ENCODE data around the gene EIF4B. TPM values are rescaled to one million over a fixed set of nuclear protein-coding genes. Genes with fewer than 3 reads are reported as not detected.

The EIF4B gene
- total RNA-seq, 1 experiment from 2014 or later = 351 TPM

DNA sequence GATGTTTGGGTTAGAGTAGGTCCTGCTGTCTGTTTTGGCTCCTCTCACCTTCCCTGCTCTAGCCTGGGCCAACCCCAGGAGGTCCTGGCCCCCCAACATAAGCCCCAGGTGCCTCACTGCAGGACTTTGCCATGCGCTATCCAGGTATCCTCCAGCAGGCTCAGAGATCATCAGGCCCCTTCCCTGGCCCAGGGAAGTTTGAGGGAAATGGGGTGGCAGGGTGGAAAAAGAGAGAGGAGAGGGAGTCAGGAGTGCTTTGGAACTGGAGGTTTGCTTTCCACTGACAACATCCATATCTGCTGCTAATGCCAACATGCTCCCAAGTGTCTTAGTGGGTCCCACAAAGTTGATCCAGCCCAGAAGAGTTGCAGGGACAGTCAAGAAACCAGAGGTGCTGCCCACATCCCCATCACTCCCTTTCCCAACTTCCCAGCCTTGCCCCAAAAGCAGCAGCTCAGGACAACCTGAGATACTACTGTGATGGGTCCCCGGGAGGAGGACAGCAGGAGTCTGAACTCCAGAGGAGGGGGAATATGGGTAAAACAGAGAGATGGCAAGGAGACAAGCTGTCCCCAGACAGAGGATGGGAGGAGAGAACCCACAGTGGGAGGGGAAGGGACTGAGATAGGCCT is 44.3 kb downstream of the EIF4B start:
- no TSS peak for BruUV-seq (replicated peaks)
- ATAC-seq (no peak), DNase-seq (ENCODE audit: low read depth, low spot score) (no peak)
- Histone ChIP-seq H3K27me3 (ENCODE audit: control insufficient read depth, insufficient read depth, low read length) (no peaks in the 10 kb centered on the region), H3K4me1 (ENCODE audit: control insufficient read depth, insufficient read depth, low read length) (peaks cover 73% of the 10 kb centered on the region), H3K27ac (ENCODE audit: low read length) (peak overlapping the region; percentile 93), H3K9me3 (ENCODE audit: control insufficient read depth, insufficient read depth, low read depth, low read length) (no peaks in the 10 kb centered on the region), H3K4me3 (ENCODE audit: low read depth in 2 of 2, low read length in 2 of 2) (peak overlapping the region; percentile 38 to 60), H3K36me3 (ENCODE audit: control insufficient read depth, insufficient read depth, low read length) (no peaks in the 10 kb centered on the region)
- CTCF ChIA-PET = no interaction called here
- TF ChIP-seq, protein P1, sequence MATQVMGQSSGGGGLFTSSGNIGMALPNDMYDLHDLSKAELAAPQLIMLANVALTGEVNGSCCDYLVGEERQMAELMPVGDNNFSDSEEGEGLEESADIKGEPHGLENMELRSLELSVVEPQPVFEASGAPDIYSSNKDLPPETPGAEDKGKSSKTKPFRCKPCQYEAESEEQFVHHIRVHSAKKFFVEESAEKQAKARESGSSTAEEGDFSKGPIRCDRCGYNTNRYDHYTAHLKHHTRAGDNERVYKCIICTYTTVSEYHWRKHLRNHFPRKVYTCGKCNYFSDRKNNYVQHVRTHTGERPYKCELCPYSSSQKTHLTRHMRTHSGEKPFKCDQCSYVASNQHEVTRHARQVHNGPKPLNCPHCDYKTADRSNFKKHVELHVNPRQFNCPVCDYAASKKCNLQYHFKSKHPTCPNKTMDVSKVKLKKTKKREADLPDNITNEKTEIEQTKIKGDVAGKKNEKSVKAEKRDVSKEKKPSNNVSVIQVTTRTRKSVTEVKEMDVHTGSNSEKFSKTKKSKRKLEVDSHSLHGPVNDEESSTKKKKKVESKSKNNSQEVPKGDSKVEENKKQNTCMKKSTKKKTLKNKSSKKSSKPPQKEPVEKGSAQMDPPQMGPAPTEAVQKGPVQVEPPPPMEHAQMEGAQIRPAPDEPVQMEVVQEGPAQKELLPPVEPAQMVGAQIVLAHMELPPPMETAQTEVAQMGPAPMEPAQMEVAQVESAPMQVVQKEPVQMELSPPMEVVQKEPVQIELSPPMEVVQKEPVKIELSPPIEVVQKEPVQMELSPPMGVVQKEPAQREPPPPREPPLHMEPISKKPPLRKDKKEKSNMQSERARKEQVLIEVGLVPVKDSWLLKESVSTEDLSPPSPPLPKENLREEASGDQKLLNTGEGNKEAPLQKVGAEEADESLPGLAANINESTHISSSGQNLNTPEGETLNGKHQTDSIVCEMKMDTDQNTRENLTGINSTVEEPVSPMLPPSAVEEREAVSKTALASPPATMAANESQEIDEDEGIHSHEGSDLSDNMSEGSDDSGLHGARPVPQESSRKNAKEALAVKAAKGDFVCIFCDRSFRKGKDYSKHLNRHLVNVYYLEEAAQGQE (IDR thresholded peaks at IDR 0.05; ENCODE audit: insufficient read depth in 1 of 2, low read depth in 2 of 2, low read length in 1 of 2) = no peak
- TF ChIP-seq, protein P2, sequence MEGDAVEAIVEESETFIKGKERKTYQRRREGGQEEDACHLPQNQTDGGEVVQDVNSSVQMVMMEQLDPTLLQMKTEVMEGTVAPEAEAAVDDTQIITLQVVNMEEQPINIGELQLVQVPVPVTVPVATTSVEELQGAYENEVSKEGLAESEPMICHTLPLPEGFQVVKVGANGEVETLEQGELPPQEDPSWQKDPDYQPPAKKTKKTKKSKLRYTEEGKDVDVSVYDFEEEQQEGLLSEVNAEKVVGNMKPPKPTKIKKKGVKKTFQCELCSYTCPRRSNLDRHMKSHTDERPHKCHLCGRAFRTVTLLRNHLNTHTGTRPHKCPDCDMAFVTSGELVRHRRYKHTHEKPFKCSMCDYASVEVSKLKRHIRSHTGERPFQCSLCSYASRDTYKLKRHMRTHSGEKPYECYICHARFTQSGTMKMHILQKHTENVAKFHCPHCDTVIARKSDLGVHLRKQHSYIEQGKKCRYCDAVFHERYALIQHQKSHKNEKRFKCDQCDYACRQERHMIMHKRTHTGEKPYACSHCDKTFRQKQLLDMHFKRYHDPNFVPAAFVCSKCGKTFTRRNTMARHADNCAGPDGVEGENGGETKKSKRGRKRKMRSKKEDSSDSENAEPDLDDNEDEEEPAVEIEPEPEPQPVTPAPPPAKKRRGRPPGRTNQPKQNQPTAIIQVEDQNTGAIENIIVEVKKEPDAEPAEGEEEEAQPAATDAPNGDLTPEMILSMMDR (IDR thresholded peaks at IDR 0.05) = no peak
- TF ChIP-seq POLR2AphosphoS5 (IDR thresholded peaks at IDR 0.05; ENCODE audit: low read depth, low read length) (no peak), SIN3A (IDR thresholded peaks at IDR 0.05; ENCODE audit: borderline replicate concordance, insufficient read depth, low read depth, low read length) (no peak), TCF7L2 (IDR thresholded peaks at IDR 0.05; ENCODE audit: low read depth, low read length) (no peak)
- POLR2A ChIA-PET = no interaction called here
- intact Hi-C loops (cut with micrococcal nuclease; ENCODE audit: unreplicated experiment) = no loop called here
- in situ Hi-C loops (cut with HindIII; ENCODE audit: low pct_unique_long_range_greater_than_20kb, low sequenced_read_pairs) = no loop called here

DNA sequence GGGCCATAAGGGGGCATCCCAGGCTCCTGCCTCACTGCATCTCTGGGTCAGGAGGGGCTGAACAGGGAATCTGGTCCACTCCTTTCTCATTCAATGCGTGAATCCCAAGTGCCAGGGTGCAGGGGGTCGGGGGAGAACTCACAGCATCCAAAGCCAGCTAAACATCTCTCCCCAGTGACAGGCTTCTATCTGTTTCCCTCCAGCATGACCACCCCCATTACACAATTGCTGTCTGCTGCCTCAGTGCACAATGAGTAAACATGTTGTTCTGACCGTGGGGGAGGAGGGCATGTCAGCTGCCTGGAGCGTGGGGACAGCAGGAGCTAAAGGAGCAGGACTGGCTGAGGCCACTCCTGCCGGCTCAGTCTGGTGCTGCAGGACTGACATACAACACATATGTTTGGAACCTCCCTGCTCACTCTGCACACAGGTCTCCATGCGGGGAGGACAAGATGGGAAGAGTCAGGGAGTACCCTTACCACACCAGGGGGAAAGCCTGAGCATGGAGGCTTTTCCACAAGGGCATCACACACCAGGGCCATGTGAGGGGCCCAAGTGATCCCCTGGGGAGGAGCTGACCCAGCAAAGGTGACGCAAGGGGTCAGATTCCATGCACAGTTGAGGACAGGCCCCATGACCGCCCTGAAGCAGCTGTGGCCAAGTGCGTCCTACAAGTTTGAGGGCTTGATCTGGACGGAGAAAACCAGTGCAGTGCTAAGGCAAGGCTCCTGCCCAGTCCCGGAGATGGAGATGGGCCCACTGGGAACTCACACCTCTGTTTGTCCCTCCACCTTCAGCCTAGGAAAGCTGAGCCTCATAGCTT is 45.0 kb downstream of the EIF4B start:
- BruUV-seq (replicated peaks) = no TSS peak
- peak overlapping the region in 1 of 2 experiments; percentile 60; a peak in 3 of 4 replicates for H3K4me3 ChIP-seq (ENCODE audit: low read depth in 2 of 2, low read length in 2 of 2)
- DNase-seq (ENCODE audit: low read depth, low spot score) (no peak), ATAC-seq (no peak)
- ChIA-PET POLR2A (no interaction called here), CTCF (no interaction called here)
- TF ChIP-seq SIN3A (IDR thresholded peaks at IDR 0.05; ENCODE audit: borderline replicate concordance, insufficient read depth, low read depth, low read length) = no peak
- H3K4me1 ChIP-seq (ENCODE audit: control insufficient read depth, insufficient read depth, low read length) = peaks cover 66% of the 10 kb centered on the region
- in situ Hi-C loops (cut with HindIII; ENCODE audit: low pct_unique_long_range_greater_than_20kb, low sequenced_read_pairs) (no loop called here), intact Hi-C loops (cut with micrococcal nuclease; ENCODE audit: unreplicated experiment) (no loop called here)
- H3K9me3 ChIP-seq (ENCODE audit: control insufficient read depth, insufficient read depth, low read depth, low read length) = no peaks in the 10 kb centered on the region
- H3K27me3 ChIP-seq (ENCODE audit: control insufficient read depth, insufficient read depth, low read length) = no peaks in the 10 kb centered on the region
- H3K36me3 ChIP-seq (ENCODE audit: control insufficient read depth, insufficient read depth, low read length) = no peaks in the 10 kb centered on the region
- peak overlapping the region; percentile 93 for H3K27ac ChIP-seq (ENCODE audit: low read length)
